ENCODE data around the gene LSR.

The LSR gene

DNA sequence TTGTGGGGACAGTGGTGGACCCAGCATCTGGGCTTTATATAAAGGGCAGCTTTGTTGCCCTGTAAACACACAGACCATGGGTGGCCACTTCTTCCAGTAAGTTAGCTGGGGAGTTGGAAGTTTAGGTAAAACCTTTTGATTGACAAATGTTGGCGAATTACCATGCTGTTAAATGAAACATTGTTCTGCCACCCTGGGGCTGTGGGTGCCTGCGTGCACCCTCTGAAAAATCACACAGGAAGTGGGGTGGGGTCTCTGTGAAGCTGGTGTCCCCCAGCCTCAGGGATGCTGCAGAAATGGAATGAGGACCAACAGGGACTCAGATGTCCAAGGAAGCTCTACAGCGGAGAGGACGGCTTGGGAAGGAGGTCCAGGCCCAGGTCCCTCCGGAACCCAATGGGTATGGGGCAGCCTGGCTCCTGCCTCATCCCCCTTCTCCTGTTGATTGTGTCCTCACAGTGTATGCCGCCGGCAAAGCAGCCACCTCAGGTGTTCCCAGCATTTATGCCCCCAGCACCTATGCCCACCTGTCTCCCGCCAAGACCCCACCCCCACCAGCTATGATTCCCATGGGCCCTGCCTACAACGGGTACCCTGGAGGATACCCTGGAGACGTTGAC lies 17.2 kb downstream of the LSR start:
- peak overlapping the region; percentile 84 for H3K27ac Mint-ChIP-seq
- H3K4me3 Mint-ChIP-seq = peak overlapping the region; percentile 89
- H3K4me1 Mint-ChIP-seq (ENCODE audit: low read depth) = peaks cover 29% of the 10 kb centered on the region
- no peaks in the 10 kb centered on the region for H3K27me3 Mint-ChIP-seq
- H3K36me3 Mint-ChIP-seq (ENCODE audit: low read depth) = peaks cover 8% of the 10 kb centered on the region
- H3K9me3 Mint-ChIP-seq = no peaks in the 10 kb centered on the region

DNA sequence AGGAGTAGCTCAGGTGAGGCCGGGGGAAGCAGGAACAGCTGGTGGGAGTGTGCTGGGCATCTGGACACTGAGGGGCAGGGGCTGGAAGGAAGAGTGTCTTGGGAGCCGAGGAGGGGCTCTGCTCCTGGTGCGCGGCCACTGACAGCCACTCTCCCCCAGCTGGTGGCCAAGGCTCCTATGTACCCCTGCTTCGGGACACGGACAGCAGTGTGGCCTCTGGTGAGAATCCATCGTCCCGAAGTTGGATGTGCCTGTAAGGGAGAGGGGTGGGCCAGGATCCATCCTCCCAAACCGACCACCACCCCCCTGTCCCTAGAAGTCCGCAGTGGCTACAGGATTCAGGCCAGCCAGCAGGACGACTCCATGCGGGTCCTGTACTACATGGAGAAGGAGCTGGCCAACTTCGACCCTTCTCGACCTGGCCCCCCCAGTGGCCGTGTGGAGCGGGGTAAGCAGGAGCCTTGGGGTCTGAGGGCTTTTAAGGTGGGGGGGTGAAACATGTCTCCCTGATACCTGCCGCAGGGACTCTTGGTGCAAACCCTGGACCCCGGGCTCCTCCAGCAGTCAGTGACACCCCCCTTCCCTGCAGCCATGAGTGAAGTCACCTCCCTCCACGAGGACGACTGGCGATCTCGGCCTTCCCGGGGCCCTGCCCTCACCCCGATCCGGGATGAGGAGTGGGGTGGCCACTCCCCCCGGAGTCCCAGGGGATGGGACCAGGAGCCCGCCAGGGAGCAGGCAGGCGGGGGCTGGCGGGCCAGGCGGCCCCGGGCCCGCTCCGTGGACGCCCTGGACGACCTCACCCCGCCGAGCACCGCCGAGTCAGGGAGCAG lies 17.9 kb downstream of the LSR start:
- Mint-ChIP-seq H3K9me3 (no peaks in the 10 kb centered on the region), H3K27ac (peak overlapping the region; percentile 31), H3K27me3 (no peaks in the 10 kb centered on the region), H3K4me1 (ENCODE audit: low read depth) (peaks cover 32% of the 10 kb centered on the region), H3K36me3 (ENCODE audit: low read depth) (peaks cover 14% of the 10 kb centered on the region), H3K4me3 (peak overlapping the region; percentile 89)

DNA sequence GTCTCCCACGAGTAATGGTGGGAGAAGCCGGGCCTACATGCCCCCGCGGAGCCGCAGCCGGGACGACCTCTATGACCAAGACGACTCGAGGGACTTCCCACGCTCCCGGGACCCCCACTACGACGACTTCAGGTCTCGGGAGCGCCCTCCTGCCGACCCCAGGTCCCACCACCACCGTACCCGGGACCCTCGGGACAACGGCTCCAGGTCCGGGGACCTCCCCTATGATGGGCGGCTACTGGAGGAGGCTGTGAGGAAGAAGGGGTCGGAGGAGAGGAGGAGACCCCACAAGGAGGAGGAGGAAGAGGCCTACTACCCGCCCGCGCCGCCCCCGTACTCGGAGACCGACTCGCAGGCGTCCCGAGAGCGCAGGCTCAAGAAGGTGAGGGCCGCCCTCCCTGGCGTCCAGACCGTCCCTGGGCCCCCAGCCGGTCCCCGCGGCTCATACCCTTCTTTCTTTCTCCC lies 18.6 kb downstream of the LSR start:
- H3K4me1 Mint-ChIP-seq (ENCODE audit: low read depth) = peaks cover 38% of the 10 kb centered on the region
- H3K36me3 Mint-ChIP-seq (ENCODE audit: low read depth) = peaks cover 21% of the 10 kb centered on the region
- H3K9me3 Mint-ChIP-seq = no peaks in the 10 kb centered on the region
- H3K27ac Mint-ChIP-seq = peak overlapping the region; percentile 92
- H3K27me3 Mint-ChIP-seq = no peaks in the 10 kb centered on the region
- peak overlapping the region; percentile 89 for H3K4me3 Mint-ChIP-seq

DNA sequence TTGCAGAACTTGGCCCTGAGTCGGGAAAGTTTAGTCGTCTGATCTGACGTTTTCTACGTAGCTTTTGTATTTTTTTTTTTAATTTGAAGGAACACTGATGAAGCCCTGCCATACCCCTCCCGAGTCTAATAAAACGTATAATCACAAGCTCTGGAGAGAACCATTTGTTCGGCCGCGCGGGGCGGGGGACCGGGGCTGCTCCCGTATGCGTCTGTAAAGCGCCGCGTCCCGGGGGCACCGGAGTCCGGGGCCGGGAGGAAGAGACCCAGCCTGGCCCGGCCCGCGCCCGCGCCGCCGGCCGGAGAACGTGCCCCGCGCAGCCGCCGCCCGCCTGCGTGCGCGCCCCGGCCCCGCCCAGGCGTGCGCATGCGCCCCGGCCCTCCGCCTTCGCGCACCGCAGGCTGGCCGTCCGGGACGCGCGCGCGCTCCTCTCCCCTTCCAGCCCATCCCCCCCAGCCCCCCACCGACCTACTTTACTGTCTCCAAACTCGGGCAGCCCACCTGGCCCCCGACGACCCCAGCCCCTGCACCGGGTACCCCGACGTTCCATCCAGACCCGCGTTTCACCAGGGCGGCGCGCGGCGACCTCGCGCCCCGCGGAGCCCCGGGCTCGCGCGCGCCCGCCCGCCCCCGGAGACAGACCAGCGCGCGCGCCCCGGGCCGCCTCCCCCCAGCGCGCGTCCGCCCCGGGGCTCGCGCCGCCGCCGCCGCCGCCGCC lies 19.2 kb downstream of the LSR start:
- Mint-ChIP-seq H3K9me3 (no peaks in the 10 kb centered on the region), H3K36me3 (ENCODE audit: low read depth) (peaks cover 22% of the 10 kb centered on the region), H3K27me3 (no peaks in the 10 kb centered on the region), H3K27ac (peak overlapping the region; percentile 92), H3K4me1 (ENCODE audit: low read depth) (peaks cover 39% of the 10 kb centered on the region), H3K4me3 (peak overlapping the region; percentile 89)

DNA sequence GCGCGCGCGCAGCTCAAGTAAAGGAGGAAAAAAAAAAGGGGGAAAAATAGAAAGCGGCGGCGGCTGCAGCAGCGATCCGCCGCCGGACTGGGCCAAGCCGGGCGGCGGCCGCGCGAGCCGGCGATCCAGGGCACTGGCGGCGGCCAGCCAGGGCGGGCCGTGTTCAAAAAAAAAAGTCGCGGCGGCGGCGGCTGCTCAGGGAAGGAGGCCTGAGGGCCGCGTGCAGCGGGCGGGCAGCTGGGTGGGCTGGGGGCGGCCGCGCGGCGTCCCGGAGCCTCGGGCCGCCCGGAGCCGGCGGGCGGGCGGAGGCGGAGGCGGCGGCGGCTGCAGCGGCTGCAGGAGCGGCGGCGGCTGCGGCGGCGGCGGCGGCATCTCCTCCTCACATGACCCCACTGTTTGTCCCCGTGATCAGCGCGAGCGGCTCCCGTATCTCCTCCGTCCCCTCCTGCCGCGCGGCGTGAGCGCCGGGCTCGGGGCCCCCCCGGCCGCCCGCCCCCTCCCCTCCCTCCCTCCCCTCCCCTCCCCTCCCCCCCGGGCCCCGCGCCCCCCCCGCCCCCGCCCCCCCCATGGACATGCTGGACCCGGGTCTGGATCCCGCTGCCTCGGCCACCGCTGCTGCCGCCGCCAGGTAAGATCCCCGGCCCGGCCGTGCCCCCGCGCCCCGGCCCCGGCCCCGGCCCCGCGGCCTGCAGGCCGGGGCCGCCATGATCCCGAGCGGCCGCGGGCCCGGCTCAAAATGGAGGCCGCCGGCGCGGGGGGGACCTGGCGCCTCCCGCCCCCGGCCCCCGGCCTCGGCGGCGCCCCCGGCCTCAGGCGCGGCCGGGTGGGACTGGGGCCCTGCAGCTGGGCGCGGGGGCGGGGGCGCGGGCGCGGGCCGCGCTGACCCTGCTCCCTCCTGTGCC lies 20.0 kb downstream of the LSR start, which contains the start of gene USF2:
USF2 (plus strand) TSS at position 427 of the 902 bp plus-strand sequence; CDS start at position 567, 140 bp downstream.
- H3K4me1 Mint-ChIP-seq (ENCODE audit: low read depth) = peaks cover 44% of the 10 kb centered on the region
- peak within 1 kb of the TSS; percentile 92 for H3K27ac Mint-ChIP-seq
- H3K27me3 Mint-ChIP-seq = no peaks in the 10 kb centered on the region
- H3K4me3 Mint-ChIP-seq = peak within 1 kb of the TSS; percentile 89
- H3K36me3 Mint-ChIP-seq (ENCODE audit: low read depth) = peaks cover 27% of the 10 kb centered on the region
- H3K9me3 Mint-ChIP-seq = no peaks in the 10 kb centered on the region

DNA sequence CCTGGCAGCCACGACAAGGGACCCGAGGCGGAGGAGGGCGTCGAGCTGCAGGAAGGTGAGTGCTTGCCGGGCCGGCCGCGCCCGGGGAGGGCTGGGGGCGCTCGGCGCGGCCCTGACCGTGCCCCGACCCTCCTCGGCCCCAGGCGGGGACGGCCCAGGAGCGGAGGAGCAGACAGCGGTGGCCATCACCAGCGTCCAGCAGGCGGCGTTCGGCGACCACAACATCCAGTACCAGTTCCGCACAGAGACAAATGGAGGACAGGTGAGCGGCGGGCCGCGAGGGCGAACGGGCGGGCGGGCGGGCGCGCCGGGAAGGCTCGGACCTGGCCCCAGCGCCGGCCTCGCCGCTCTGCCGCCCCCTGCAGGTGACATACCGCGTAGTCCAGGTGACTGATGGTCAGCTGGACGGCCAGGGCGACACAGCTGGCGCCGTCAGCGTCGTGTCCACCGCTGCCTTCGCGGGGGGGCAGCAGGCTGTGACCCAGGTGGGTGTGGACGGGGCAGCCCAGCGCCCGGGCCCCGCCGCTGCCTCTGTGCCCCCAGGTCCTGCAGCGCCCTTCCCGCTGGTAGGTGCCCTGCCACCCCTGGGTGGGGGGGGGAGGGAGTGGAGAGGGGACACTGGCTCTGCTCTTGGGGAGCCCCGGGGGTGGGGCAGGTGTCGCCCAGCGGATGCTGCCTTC lies 20.8 kb downstream of the LSR start:
- Mint-ChIP-seq H3K36me3 (ENCODE audit: low read depth) (peaks cover 33% of the 10 kb centered on the region), H3K4me1 (ENCODE audit: low read depth) (peaks cover 44% of the 10 kb centered on the region), H3K27me3 (no peaks in the 10 kb centered on the region), H3K27ac (no peak overlapping the region), H3K4me3 (peak overlapping the region; percentile 66), H3K9me3 (no peaks in the 10 kb centered on the region)

DNA sequence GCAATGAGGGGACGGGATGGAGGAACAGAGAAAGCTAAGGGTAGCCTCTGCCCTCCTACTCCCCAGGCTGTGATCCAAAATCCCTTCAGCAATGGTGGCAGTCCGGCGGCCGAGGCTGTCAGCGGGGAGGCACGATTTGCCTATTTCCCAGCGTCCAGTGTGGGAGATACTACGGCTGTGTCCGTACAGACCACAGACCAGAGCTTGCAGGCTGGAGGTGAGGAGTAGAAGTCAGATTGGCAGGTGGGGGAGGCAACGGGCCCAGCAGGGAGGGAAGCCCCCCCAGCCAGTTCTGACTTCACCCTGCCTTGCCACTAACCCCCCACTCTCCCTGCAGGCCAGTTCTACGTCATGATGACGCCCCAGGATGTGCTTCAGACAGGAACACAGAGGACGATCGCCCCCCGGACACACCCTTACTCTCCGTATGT lies 21.6 kb downstream of the LSR start:
- Mint-ChIP-seq H3K27me3 (no peaks in the 10 kb centered on the region), H3K36me3 (ENCODE audit: low read depth) (peaks cover 34% of the 10 kb centered on the region), H3K4me1 (ENCODE audit: low read depth) (peaks cover 36% of the 10 kb centered on the region), H3K4me3 (peak overlapping the region; percentile 66), H3K9me3 (no peaks in the 10 kb centered on the region), H3K27ac (no peak overlapping the region)

DNA sequence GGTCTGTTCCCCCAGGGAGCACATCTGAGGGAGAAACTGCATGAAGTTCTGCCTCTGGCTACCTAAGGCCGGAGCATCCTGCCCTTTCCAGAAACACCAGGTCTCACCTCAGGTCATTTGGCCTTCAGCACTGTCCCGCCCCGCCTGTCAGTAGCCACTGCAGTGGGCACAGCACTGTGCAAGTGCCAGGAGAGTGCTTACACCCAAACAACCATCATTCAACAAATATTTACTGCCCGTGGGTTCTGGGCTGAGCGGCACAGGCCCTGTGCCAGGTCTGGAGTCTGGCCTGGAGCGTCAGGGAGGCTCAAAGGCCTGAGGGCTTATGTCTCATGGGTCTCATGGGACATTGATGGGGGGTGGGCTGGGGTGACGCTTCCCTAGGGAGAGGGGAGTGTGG lies 22.7 kb downstream of the LSR start:
- peaks cover 24% of the 10 kb centered on the region for H3K4me1 Mint-ChIP-seq (ENCODE audit: low read depth)
- H3K36me3 Mint-ChIP-seq (ENCODE audit: low read depth) = peaks cover 34% of the 10 kb centered on the region
- no peak overlapping the region for H3K27ac Mint-ChIP-seq
- no peaks in the 10 kb centered on the region for H3K27me3 Mint-ChIP-seq
- H3K4me3 Mint-ChIP-seq = no peak overlapping the region
- H3K9me3 Mint-ChIP-seq = no peaks in the 10 kb centered on the region

DNA sequence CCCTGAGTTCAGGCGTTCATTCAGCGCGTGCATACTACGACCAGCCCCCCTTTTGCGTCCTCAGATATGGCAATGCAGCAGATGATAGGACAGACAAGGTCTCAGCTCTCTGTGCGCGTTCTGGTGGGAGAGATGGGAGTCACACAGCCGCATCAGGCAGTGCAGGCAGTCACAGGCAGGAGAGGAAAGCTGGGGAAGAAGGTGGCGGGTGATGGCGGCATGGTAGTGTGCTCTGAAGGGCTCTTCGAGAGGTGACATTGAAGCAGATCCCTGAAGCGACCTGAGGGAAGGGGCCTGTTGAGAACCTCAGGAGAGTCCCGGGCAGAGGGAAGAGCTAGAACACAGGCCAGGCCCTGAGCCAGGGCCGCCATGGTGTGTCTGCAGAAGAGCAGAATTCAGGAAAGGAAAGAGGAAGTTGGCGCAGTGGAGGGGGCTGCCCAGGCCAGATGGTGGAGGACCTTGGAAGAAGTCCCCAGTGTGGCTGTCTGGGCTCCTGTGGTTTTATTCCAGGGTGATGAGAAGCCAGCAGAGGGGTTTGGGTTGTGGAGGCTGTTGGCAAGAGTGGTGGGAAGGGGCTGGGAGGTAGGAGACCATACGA lies 23.4 kb downstream of the LSR start:
- H3K4me3 Mint-ChIP-seq = no peak overlapping the region
- H3K36me3 Mint-ChIP-seq (ENCODE audit: low read depth) = peaks cover 34% of the 10 kb centered on the region
- no peaks in the 10 kb centered on the region for H3K9me3 Mint-ChIP-seq
- peaks cover 23% of the 10 kb centered on the region for H3K4me1 Mint-ChIP-seq (ENCODE audit: low read depth)
- H3K27me3 Mint-ChIP-seq = no peaks in the 10 kb centered on the region
- H3K27ac Mint-ChIP-seq = peak overlapping the region; percentile 41

DNA sequence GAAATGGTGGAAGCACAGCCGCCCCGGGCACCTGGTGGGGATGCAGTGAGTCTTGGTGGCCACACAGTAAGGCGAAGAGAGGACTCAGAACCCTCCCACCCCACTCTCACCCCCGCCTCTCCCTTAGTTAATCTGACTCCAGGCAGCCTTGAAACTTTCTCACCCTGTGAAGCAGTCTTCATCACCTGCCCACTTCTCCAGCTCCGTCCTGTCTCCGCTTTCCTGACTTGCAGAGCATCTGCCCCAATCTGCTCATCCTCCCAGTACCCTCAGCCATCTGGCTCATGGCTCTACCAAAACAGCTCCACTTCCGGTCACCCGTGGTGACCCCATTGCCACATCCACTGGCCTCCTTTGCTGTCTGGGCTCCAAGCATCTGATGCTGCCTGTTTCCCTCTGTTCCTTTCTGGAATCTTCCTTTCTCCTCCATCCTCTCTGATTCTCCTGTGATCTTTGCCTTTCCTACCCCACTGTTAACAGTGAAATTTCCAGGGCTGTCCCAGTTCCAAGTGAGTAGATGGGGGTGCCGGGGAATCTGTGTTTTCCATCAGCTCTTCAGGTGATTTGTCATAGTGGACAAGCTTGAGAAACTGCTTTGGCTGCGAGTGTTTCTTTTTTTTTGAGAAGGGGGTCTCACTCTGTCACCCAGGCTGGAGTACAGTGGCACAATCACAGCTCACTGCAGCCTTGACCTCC lies 24.3 kb downstream of the LSR start:
- Mint-ChIP-seq H3K4me3 (no peak overlapping the region), H3K27ac (peak overlapping the region; percentile 53), H3K9me3 (no peaks in the 10 kb centered on the region), H3K4me1 (ENCODE audit: low read depth) (peaks cover 23% of the 10 kb centered on the region), H3K27me3 (no peaks in the 10 kb centered on the region), H3K36me3 (ENCODE audit: low read depth) (peaks cover 40% of the 10 kb centered on the region)

DNA sequence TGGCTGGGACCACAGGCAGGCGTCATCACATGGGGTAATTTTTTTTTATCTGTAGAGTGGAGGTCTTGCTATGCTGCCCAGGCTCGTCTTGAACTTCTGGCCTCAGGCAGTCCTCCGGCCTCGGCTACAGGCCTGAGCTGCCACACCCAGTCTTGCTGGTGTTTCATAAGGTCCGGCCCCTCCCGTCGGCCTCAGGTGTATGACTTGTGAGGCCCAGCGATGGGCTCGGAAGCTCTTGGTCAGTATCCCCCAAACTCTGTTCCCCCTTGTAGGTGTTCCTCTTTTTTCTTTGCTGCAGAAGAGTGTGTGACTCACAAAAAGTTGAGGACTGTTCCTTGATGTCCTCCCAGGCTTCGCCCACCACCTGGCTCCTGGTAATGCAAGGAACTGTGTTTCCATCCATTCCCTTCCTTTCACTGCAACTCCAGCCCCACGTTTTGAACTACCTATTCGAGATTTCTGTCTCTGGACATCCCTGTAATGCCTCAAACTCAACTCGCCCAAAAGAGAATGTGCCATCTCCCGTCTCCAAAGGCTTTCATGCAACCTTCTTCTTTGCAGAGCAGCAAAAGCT lies 25.0 kb downstream of the LSR start:
- H3K9me3 Mint-ChIP-seq = no peaks in the 10 kb centered on the region
- H3K4me3 Mint-ChIP-seq = no peak overlapping the region
- peak overlapping the region; percentile 51 for H3K27ac Mint-ChIP-seq
- peaks cover 23% of the 10 kb centered on the region for H3K4me1 Mint-ChIP-seq (ENCODE audit: low read depth)
- peaks cover 40% of the 10 kb centered on the region for H3K36me3 Mint-ChIP-seq (ENCODE audit: low read depth)
- H3K27me3 Mint-ChIP-seq = no peaks in the 10 kb centered on the region

DNA sequence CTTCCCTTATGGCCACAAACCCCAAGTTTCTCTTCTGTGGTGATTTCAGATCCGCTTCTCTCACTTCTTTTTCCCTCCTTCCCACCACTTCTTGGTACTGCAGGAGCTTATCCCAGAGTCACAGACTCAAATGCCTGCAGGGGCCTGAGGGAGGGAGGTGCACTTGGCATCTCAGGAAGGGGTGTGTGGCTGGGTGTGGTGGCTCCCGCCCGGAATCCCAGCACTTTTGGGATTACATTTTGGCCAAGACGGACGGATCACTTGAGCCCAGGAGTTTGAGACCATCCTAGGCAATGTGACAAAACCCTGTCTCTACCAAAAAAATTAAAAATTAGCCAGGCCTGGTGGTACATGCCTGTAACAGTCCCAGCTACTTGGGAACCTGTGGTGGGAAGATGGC lies 25.5 kb downstream of the LSR start:
- Mint-ChIP-seq H3K4me3 (no peak overlapping the region), H3K36me3 (ENCODE audit: low read depth) (peaks cover 40% of the 10 kb centered on the region), H3K9me3 (no peaks in the 10 kb centered on the region), H3K27me3 (no peaks in the 10 kb centered on the region), H3K27ac (no peak overlapping the region), H3K4me1 (ENCODE audit: low read depth) (peaks cover 23% of the 10 kb centered on the region)

Data from stimulated activated naive CD8-positive, alpha-beta T cell treated with anti-CD3 and anti-CD28 coated beads, Interleukin-15, Interleukin-2, amounts not matched to agents 100 ng/mL and 50 ng/mL, for 24 hours (primary cell).